ENCODE results near the gene PSMC6. TPM values are rescaled to one million over a fixed set of nuclear protein-coding genes. Genes with fewer than 3 reads are reported as not detected.

The PSMC6 gene
- total and polyA plus RNA-seq, 11 donors, result 74.3 to 141 (median 84.4) TPM

GRCh38 chr14:52738409-52738808, 31.4 kb downstream of the PSMC6 start:
- Histone ChIP-seq H3K4me1 (peaks cover 0 to 51% (median 14%) of the 10 kb centered on the region in 12 donors), H3K36me3 (peaks cover 0 to 11% (median 3%) of the 10 kb centered on the region in 9 donors), H3K4me3 (no peak overlapping the region), H3K27ac (no peak overlapping the region), H3K27me3 (no peaks in the 10 kb centered on the region), H3K9me3 (no peaks in the 10 kb centered on the region)
- intact Hi-C loops (cut with DNase I), result no loop called here
- TF ChIP-seq CTCF (IDR thresholded peaks at IDR 0.05), result no peak
- TF ChIP-seq POLR2A (IDR thresholded peaks at IDR 0.05), result no peak
- ATAC-seq (no peak), DNase-seq (no peak)

- H3K9me3 ChIP-seq, result no peaks in the 10 kb centered on the region
- TF ChIP-seq POLR2A (IDR thresholded peaks at IDR 0.05) (no peak), CTCF (IDR thresholded peaks at IDR 0.05) (no peak)
- peaks cover 0 to 43% (median 13%) of the 10 kb centered on the region in 12 donors for H3K4me1 ChIP-seq
- intact Hi-C loops (cut with DNase I), result no loop called here
- no peak for DNase-seq
- no peak overlapping the region for H3K4me3 ChIP-seq
- ATAC-seq, result no peak
- no peaks in the 10 kb centered on the region for H3K27me3 ChIP-seq
- peaks cover 0 to 15% (median 0%) of the 10 kb centered on the region in 9 donors for H3K36me3 ChIP-seq
- peak overlapping the region in 4 of 12 donors; percentile 9 to 96 (median 36) for H3K27ac ChIP-seq
- WGBS, 4 donors, result 66 to 90% (median 81%) methylated on average over 1 of the region's 1 CpG
These were observed 33.8 kb downstream of the PSMC6 start for GRCh38 chr14:52740751-52741150.

- Histone ChIP-seq H3K27me3 (no peaks in the 10 kb centered on the region), H3K4me1 (peaks cover 0 to 36% (median 7%) of the 10 kb centered on the region in 12 donors), H3K27ac (peak overlapping the region in 10 of 12 donors; percentile 9 to 96 (median 29)), H3K36me3 (peaks cover 0 to 26% (median 8%) of the 10 kb centered on the region in 9 donors), H3K4me3 (peak overlapping the region in 1 of 12 donors; percentile 33), H3K9me3 (no peaks in the 10 kb centered on the region)
- DNase-seq (no peak), ATAC-seq (no peak)
- intact Hi-C loops (cut with DNase I), result no loop called here
- TF ChIP-seq POLR2A (IDR thresholded peaks at IDR 0.05), result no peak
- TF ChIP-seq CTCF (IDR thresholded peaks at IDR 0.05), result no peak
These were observed 34.9 kb downstream of the PSMC6 start for GRCh38 chr14:52741865-52742264.

GRCh38 chr14:52748647-52749292, 41.8 kb downstream of the PSMC6 start:
- 93 to 94% (median 94%) methylated on average over 8 of the region's 8 CpGs for WGBS, 4 donors
- no peak for ATAC-seq

More at GRCh38 chr14:52748647-52749292, 41.8 kb downstream of the PSMC6 start:
- no peak for TF ChIP-seq CTCF (IDR thresholded peaks at IDR 0.05)
- TF ChIP-seq POLR2A (IDR thresholded peaks at IDR 0.05), result no peak
- Histone ChIP-seq H3K27me3 (no peaks in the 10 kb centered on the region), H3K27ac (no peak overlapping the region), H3K4me3 (no peak overlapping the region), H3K9me3 (no peaks in the 10 kb centered on the region), H3K4me1 (no peaks in the 10 kb centered on the region), H3K36me3 (peaks cover 0 to 76% (median 61%) of the 10 kb centered on the region in 9 donors)
- DNase-seq, result no peak
- intact Hi-C loops (cut with DNase I), result no loop called here

Measured in heart left ventricle (tissue), 16 donors.